GM12878 (cell line): Measurements from ENCODE around the gene NFIL3. TPM values are rescaled to one million over a fixed set of nuclear protein-coding genes. Genes with fewer than 3 reads are reported as not detected.

ENCODE experiments used
- ATAC-seq: fragments of 200-7000 bp; cut with Tn5 transposase; 3 replicates; pipeline ENCODE4 v1.9.1; 2020; ENCODE audit warnings: mild to moderate bottlenecking, moderate library complexity
- BruUV-seq: library from RNA; stranded (reverse); fragments of 400-500 nt; replicated peaks from 2 replicates; lab custom pipeline; 2021; lab: Mats Ljungman, UMichigan
- CTCF ChIA-PET: fragments of 300-600 bp; sonication (Branson Sonifier 250); formaldehyde crosslinking; extraction: SDS; loops from one replicate; lab custom pipeline; 2021; ENCODE audit warnings: inconsistent platforms; lab: Yijun Ruan, JAX
- POLR2A ChIA-PET: fragments of 350-600 bp; formaldehyde crosslinking; extraction: SDS; loops from one replicate; lab custom pipeline; 2021; ENCODE audit warnings: inconsistent platforms; lab: Charles Lee
- RAD21 ChIA-PET: fragments of 300-600 bp; sonication (Branson Sonifier 250); formaldehyde crosslinking; loops from one replicate; lab custom pipeline; 2023; ENCODE audit warnings: antibody characterized with exemption; ENCODE audit not compliant: unreplicated experiment; lab: Charles Lee
- SMC1A ChIA-PET: fragments of 300-600 bp; sonication (Branson Sonifier 250); formaldehyde crosslinking; loops from one replicate; lab custom pipeline; 2023; ENCODE audit not compliant: unreplicated experiment, uncharacterized antibody; lab: Charles Lee
- DNase-seq: peaks from one replicate; pipeline ENCODE4 v3.0.0-alpha.2; 2011; ENCODE audit warnings: low read depth, low spot score
- FAIRE-seq: peaks from 3 replicates; lab custom pipeline; 2011; peaks lifted over from hg19 to GRCh38; lab: Jason Lieb, UNC
- H2AFZ ChIP-seq: 2 replicates; pipeline ENCODE4 v1.6.0; 2011; ENCODE audit warnings: low read depth, low read length, control low read depth; ENCODE audit not compliant: control insufficient read depth
- H3K27ac ChIP-seq: 2 replicates; pipeline ENCODE4 v1.5.1; 2011; ENCODE audit warnings: control low read depth; ENCODE audit not compliant: control insufficient read depth, insufficient read depth
- H3K27me3 ChIP-seq, 2 experiments: replicated peaks in 1 of 2; 2 replicates each; pipeline versions ENCODE4 v1.6.0 to v1.6.1; 2011; ENCODE audit warnings: low read length in 1 of 2; ENCODE audit not compliant: control insufficient read depth in 2 of 2, insufficient read depth in 2 of 2
- H3K36me3 ChIP-seq, 2 experiments: 2 replicates each; pipeline ENCODE4 v1.5.1; 2011; ENCODE audit warnings: low read length in 1 of 2; ENCODE audit not compliant: control insufficient read depth in 2 of 2, insufficient read depth in 2 of 2
- H3K4me1 ChIP-seq: 2 replicates; pipeline ENCODE4 v1.6.1; 2011; ENCODE audit warnings: mild to moderate bottlenecking, low read length, moderate library complexity, mixed read lengths; ENCODE audit not compliant: control insufficient read depth, insufficient read depth
- H3K4me2 ChIP-seq: 2 replicates; pipeline ENCODE4 v1.6.0; 2011; ENCODE audit warnings: control low read depth; ENCODE audit not compliant: control insufficient read depth, insufficient read depth
- H3K4me3 ChIP-seq: fragments of 200-600 bp; sonication (generic); 2 replicates; pipeline ENCODE4 v1.5.1; 2016
- H3K79me2 ChIP-seq: 2 replicates; pipeline ENCODE4 v1.6.0; 2011; ENCODE audit warnings: low read length; ENCODE audit not compliant: control insufficient read depth, insufficient read depth
- H3K9ac ChIP-seq: 2 replicates; pipeline ENCODE4 v1.8.0; 2011; ENCODE audit warnings: low read length, control low read depth, mixed read lengths; ENCODE audit not compliant: control insufficient read depth, insufficient read depth
- H3K9me3 ChIP-seq: replicated peaks from 3 replicates; pipeline ENCODE4 v1.5.1; 2011; ENCODE audit warnings: mild to moderate bottlenecking, low read length; ENCODE audit not compliant: control insufficient read depth, insufficient read depth
- H4K20me1 ChIP-seq: 2 replicates; pipeline ENCODE4 v1.6.0; 2011; ENCODE audit not compliant: control insufficient read depth, insufficient read depth
- ATF3 ChIP-seq: IDR thresholded peaks from 2 replicates; pipeline ENCODE4 v1.6.1; 2011; ENCODE audit warnings: low read depth, mild to moderate bottlenecking, low read length, moderate library complexity, borderline replicate concordance; ENCODE audit errors: extremely low read depth
- CEBPZ ChIP-seq: fragments of 150-350 bp; IDR thresholded peaks from 2 replicates; pipeline ENCODE4 v1.6.1; 2016; ENCODE audit warnings: low read depth, low read length
- NBN ChIP-seq: fragments of 450-650 bp; IDR thresholded peaks from 2 replicates; pipeline ENCODE4 v1.6.1; 2016
- NFIC ChIP-seq: IDR thresholded peaks from 2 replicates; pipeline ENCODE4 v1.6.1; 2012; ENCODE audit warnings: low read depth, mild to moderate bottlenecking, inconsistent platforms, low read length, moderate library complexity
- RAD51 ChIP-seq: fragments of 450-650 bp; IDR thresholded peaks from 2 replicates; pipeline ENCODE4 v1.6.1; 2016; ENCODE audit warnings: moderate library complexity, mild to moderate bottlenecking, inconsistent platforms
- RUNX3 ChIP-seq: IDR thresholded peaks from 2 replicates; pipeline ENCODE4 v1.6.1; 2012; ENCODE audit warnings: low read length, inconsistent platforms
- SP1 ChIP-seq: IDR thresholded peaks from one replicate; pipeline ENCODE4 v1.6.1; 2011; ENCODE audit warnings: low read depth, low read length
- TCF7 ChIP-seq: IDR thresholded peaks from 2 replicates; pipeline ENCODE4 v1.6.1; 2014; ENCODE audit warnings: antibody characterized with exemption, borderline replicate concordance
- WRNIP1 ChIP-seq: IDR thresholded peaks from 2 replicates; pipeline ENCODE4 v1.6.1; 2011; ENCODE audit warnings: low read depth, low read length, improper control_type of control experiment, borderline replicate concordance
- WGBS: methylation state at CpG from one replicate; pipeline ENCODE4 v1.1.6; 2016; ENCODE audit warnings: low lambda C conversion rate; ENCODE audit not compliant: insufficient replicate concordance, insufficient coverage; ENCODE audit errors: missing lambda C conversion rate; 5-methylcytosine and 5-hydroxymethylcytosine counted together
- in situ Hi-C: fragments of 300-500 bp; cut with MboI; formaldehyde crosslinking; loops from 9 replicates; pipeline ENCODE4 v1.14.3; 2018; ENCODE audit warnings: mixed read lengths
- intact Hi-C: fragments of 100-400 bp; cut with micrococcal nuclease; formaldehyde crosslinking; loops from one replicate; pipeline ENCODE4 v1.14.2; 2022; ENCODE audit not compliant: unreplicated experiment
- polyA plus RNA-seq, 11 experiments: library from polyadenylated mRNA; depleted of rRNA in 4 of 11; unstranded in 6 of 11; stranded (reverse) in 5 of 11; fragments of >200 nt; fragmentation: Nextera tagmentation in 4 of 11; fragmentation: Illumina TruSeq in 1 of 11; extraction: Ambion mirVana in 4 of 11; extraction: Trizol in 1 of 11; gene quantifications; 1 replicate in 1 of 11; 2 replicates in 10 of 11; pipeline versions ENCODE4 v1.2.1 to v1.2.3, GENCODE V29; 2011 to 2016; ENCODE audit warnings: inconsistent platforms in 2 of 11, missing spikeins in 2 of 11, low read depth in 1 of 11
- total RNA-seq, 4 experiments: library from RNA; depleted of rRNA in 3 of 4; stranded (reverse); fragments of >200 nt in 3 of 4; fragmentation: Illumina TruSeq in 1 of 4; extraction: Trizol in 1 of 4; gene quantifications; 2 replicates each; pipeline versions ENCODE4 v1.2.1 to v1.2.3, GENCODE V29; 2013 to 2021
- TF ChIP-seq, protein P1 (sequence below): fragments of 450-650 bp; IDR thresholded peaks from 2 replicates; pipeline ENCODE4 v1.6.1; 2016; ENCODE audit warnings: mild to moderate bottlenecking

Gene NFIL3
- total and polyA plus RNA-seq, 10 of the 15 experiments (the other 5 are each of a cell fraction or from before 2014, with no cell fraction given): 0.18 to 1.0 (median 0.36) TPM; not detected in 3

- no peak for ATAC-seq
- no TSS peak for BruUV-seq
These were observed 13.5 kb downstream of the NFIL3 start for GRCh38 chr9:91410161-91410560.

More at GRCh38 chr9:91410161-91410560, 13.5 kb downstream of the NFIL3 start:
- no peak overlapping the region for H3K27ac ChIP-seq
- H3K4me3 ChIP-seq: no peak overlapping the region
- no peaks in the 10 kb centered on the region for H4K20me1 ChIP-seq
- H3K9ac ChIP-seq: no peak overlapping the region
- POLR2A ChIA-PET: no interaction called here
- DNase-seq (no peak), FAIRE-seq (no peak)
- 87% methylated on average over 12 of the region's 12 CpGs for WGBS
- no peaks in the 10 kb centered on the region for H3K27me3 ChIP-seq
- RAD21 ChIA-PET: no interaction called here
- intact Hi-C loops (no loop called here), in situ Hi-C loops (no loop called here)
- no peaks in the 10 kb centered on the region; a peak in 1 of 4 replicates for H3K36me3 ChIP-seq
- no peak for TF ChIP-seq SP1
- no peak for TF ChIP-seq NBN
- TF ChIP-seq, protein P1, sequence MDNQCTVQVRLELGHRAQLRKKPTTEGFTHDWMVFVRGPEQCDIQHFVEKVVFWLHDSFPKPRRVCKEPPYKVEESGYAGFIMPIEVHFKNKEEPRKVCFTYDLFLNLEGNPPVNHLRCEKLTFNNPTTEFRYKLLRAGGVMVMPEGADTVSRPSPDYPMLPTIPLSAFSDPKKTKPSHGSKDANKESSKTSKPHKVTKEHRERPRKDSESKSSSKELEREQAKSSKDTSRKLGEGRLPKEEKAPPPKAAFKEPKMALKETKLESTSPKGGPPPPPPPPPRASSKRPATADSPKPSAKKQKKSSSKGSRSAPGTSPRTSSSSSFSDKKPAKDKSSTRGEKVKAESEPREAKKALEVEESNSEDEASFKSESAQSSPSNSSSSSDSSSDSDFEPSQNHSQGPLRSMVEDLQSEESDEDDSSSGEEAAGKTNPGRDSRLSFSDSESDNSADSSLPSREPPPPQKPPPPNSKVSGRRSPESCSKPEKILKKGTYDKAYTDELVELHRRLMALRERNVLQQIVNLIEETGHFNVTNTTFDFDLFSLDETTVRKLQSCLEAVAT: no peak
- no peak for TF ChIP-seq CEBPZ
- TF ChIP-seq NFIC: no peak
- TF ChIP-seq TCF7: no peak
- no peak for TF ChIP-seq RUNX3
- TF ChIP-seq RAD51: no peak
- TF ChIP-seq WRNIP1: no peak
- no peak for TF ChIP-seq ATF3
- H2AFZ ChIP-seq: no peak overlapping the region
- H3K4me2 ChIP-seq: no peak overlapping the region
- CTCF ChIA-PET: interaction anchor here (0.6 to 1.2 kb wide), 3 partner anchors 13 to 494 kb away, joined by 3 to 5 read pairs (median 3); no protein-coding TSS in a partner anchor
- H3K4me1 ChIP-seq: no peaks in the 10 kb centered on the region
- H3K79me2 ChIP-seq: no peaks in the 10 kb centered on the region
- H3K9me3 ChIP-seq: no peaks in the 10 kb centered on the region
- SMC1A ChIA-PET: interaction anchor here (2.4 kb wide), 1 partner anchor 13 kb away, joined by 7 read pairs; no protein-coding TSS in a partner anchor
